Right lobe of liver (tissue), 6 donors: ENCODE results near the gene GABRG3. TPM values are rescaled to one million over a fixed set of nuclear protein-coding genes. Genes with fewer than 3 reads are reported as not detected.

Experiments used
- ATAC-seq, 4 donors: fragments of 200-7000 bp; cut with Tn5 transposase; one replicate each; pipeline ENCODE4 v1.9.1; 2020; ENCODE audit warnings: mild to moderate bottlenecking in 4 of 4, moderate library complexity in 4 of 4
- DNase-seq, 3 donors: peaks; one replicate each; pipeline ENCODE4 v3.0.0-alpha.2; 2020
- H3K27ac ChIP-seq, 3 donors: fragments of 200-600 bp; one replicate each; pipeline ENCODE4 v1.8.0; 2022
- H3K27me3 ChIP-seq, 2 donors: fragments of 200-600 bp; one replicate each; pipeline ENCODE4 v1.8.0; 2022
- H3K36me3 ChIP-seq, 4 donors: fragments of 200-600 bp; sonication (generic) in 1 of 4; one replicate each; pipeline versions ENCODE4 v1.5.1 to v1.8.0; 2017 to 2022; ENCODE audit warnings: control low read depth in 1 of 4
- H3K4me1 ChIP-seq, 4 donors: fragments of 200-600 bp; sonication (generic) in 1 of 4; one replicate each; pipeline versions ENCODE4 v1.5.1 to v1.8.0; 2017 to 2022; ENCODE audit warnings: control low read depth in 1 of 4
- H3K4me3 ChIP-seq, 3 donors: fragments of 200-600 bp; one replicate each; pipeline ENCODE4 v1.8.0; 2022
- H3K9me3 ChIP-seq, 4 donors: fragments of 200-600 bp; sonication (generic) in 1 of 4; one replicate each; pipeline versions ENCODE4 v1.5.1 to v1.8.0; 2017 to 2022; ENCODE audit warnings: control low read depth in 1 of 4
- CTCF ChIP-seq, 4 donors: fragments of 200-600 bp in 3 of 4; fragments of 450-650 bp in 1 of 4; IDR thresholded peaks; one replicate each; pipeline versions ENCODE4 v1.5.1 to v1.8.0; 2016 to 2022; ENCODE audit warnings: antibody characterized with exemption in 4 of 4, mild to moderate bottlenecking in 2 of 4
- POLR2A ChIP-seq: fragments of 450-650 bp; IDR thresholded peaks from one replicate; pipeline ENCODE4 v1.6.1; 2017; ENCODE audit warnings: antibody characterized with exemption, mild to moderate bottlenecking
- WGBS: methylation state at CpG from one replicate; pipeline ENCODE4 v1.1.6; 2018; ENCODE audit warnings: low coverage, low lambda C conversion rate; ENCODE audit not compliant: insufficient coverage; ENCODE audit errors: missing lambda C conversion rate; 5-methylcytosine and 5-hydroxymethylcytosine counted together
- intact Hi-C, 2 donors: fragments of 100-400 bp; cut with DNase I; formaldehyde crosslinking; loops; one replicate each; pipeline versions ENCODE4 v1.11.2 to v1.14.1; 2022
- total RNA-seq, 6 experiments: library from RNA; depleted of rRNA in 2 of 6; stranded (reverse); fragments of >200 nt in 2 of 6; fragmentation: NEBNext Ultra II Directional in 3 of 6; extraction: Animal tissue kit (Norgen Biotek cat#: 25700) in 3 of 6; gene quantifications; one replicate each; pipeline versions ENCODE4 v1.1.0 to v1.2.4, GENCODE V29; 2016 to 2023
- donor health status: DM: no; HTN: yes; CAD: no.
- donor health status: DM: no; HTN: no; CAD: no.
- donor health status: DM: no; HTN: no; CAD: no.
- donor health status: DM: no; HTN: yes; CAD: no.
- donor health status: DM: no; HTN: yes; CAD: no.

GABRG3 gene
- total RNA-seq, 6 experiments from 2014 or later, result 0.18 TPM; not detected in 5

- ATAC-seq (no peak), DNase-seq (no peak)
- TF ChIP-seq CTCF (IDR thresholded peaks at IDR 0.05) (no peak), POLR2A (no peak)
- Histone ChIP-seq H3K27ac (no peak overlapping the region), H3K4me3 (no peak overlapping the region), H3K36me3 (no peaks in the 10 kb centered on the region), H3K4me1 (no peaks in the 10 kb centered on the region), H3K9me3 (no peaks in the 10 kb centered on the region), H3K27me3 (no peaks in the 10 kb centered on the region)
- intact Hi-C loops, result no loop called here
- 39% methylated on average over 4 of the region's 4 CpGs for WGBS
Observed at GRCh38 chr15:27570746-27571145, 599.8 kb downstream of the GABRG3 start.

GRCh38 chr15:27573805-27574485 lies 603.0 kb downstream of the GABRG3 start:
- DNase-seq, result peak in 1 of 3 donors; percentile 56
- H3K9me3 ChIP-seq, result no peaks in the 10 kb centered on the region
- peak in 2 of 4 donors; percentile 21 to 77 for ATAC-seq
- no peaks in the 10 kb centered on the region for H3K27me3 ChIP-seq
- H3K4me1 ChIP-seq, result no peaks in the 10 kb centered on the region
- no peak overlapping the region for H3K27ac ChIP-seq
- TF ChIP-seq POLR2A, result no peak
- no peak for TF ChIP-seq CTCF (IDR thresholded peaks at IDR 0.05)
- intact Hi-C loops, result no loop called here
- H3K4me3 ChIP-seq, result no peak overlapping the region
- H3K36me3 ChIP-seq, result no peaks in the 10 kb centered on the region
- 43% methylated on average over 10 of the region's 26 CpGs for WGBS

GRCh38 chr15:27574541-27575054 lies 603.6 kb downstream of the GABRG3 start:
- ATAC-seq (peak in 2 of 4 donors; percentile 27 to 58), DNase-seq (no peak)
- intact Hi-C loops, result no loop called here
- TF ChIP-seq POLR2A (no peak), CTCF (IDR thresholded peaks at IDR 0.05) (no peak)
- no peaks in the 10 kb centered on the region for H3K27me3 ChIP-seq
- H3K36me3 ChIP-seq, result no peaks in the 10 kb centered on the region
- H3K27ac ChIP-seq, result no peak overlapping the region
- no peak overlapping the region for H3K4me3 ChIP-seq
- 70% methylated on average over 5 of the region's 20 CpGs for WGBS
- no peaks in the 10 kb centered on the region for H3K9me3 ChIP-seq
- H3K4me1 ChIP-seq, result no peaks in the 10 kb centered on the region

- no peak for DNase-seq
- H3K9me3 ChIP-seq, result no peaks in the 10 kb centered on the region
- no peak for ATAC-seq
- no peaks in the 10 kb centered on the region for H3K27me3 ChIP-seq
- H3K36me3 ChIP-seq, result no peaks in the 10 kb centered on the region
- 60% methylated on average over 3 of the region's 3 CpGs for WGBS
- TF ChIP-seq POLR2A (no peak), CTCF (IDR thresholded peaks at IDR 0.05) (no peak)
- H3K4me3 ChIP-seq, result no peak overlapping the region
- H3K4me1 ChIP-seq, result no peaks in the 10 kb centered on the region
- intact Hi-C loops, result no loop called here
- no peak overlapping the region for H3K27ac ChIP-seq
Observed at GRCh38 chr15:27575521-27575920, 604.5 kb downstream of the GABRG3 start.
